NB4 (cell line): Measurements from ENCODE around the gene RHO.

Experiments used
- DNase-seq: peaks from one replicate; pipeline ENCODE4 v3.0.0; 2010; ENCODE audit warnings: low read depth
- H3K4me3 ChIP-seq: one replicate; pipeline ENCODE4 v1.5.1; 2011; ENCODE audit warnings: mild to moderate bottlenecking, low read depth, low read length, moderate library complexity
- CTCF ChIP-seq: IDR thresholded peaks from one replicate; pipeline ENCODE4 v1.5.1; 2012; ENCODE audit warnings: low read depth, low read length
- MAX ChIP-seq: IDR thresholded peaks from 2 replicates; pipeline ENCODE4 v1.6.1; 2011; ENCODE audit warnings: low read depth, low read length
- MYC ChIP-seq: IDR thresholded peaks from 2 replicates; pipeline ENCODE4 v1.6.1; 2011; ENCODE audit warnings: low read depth, low read length
- POLR2A ChIP-seq: IDR thresholded peaks from 2 replicates; pipeline ENCODE4 v1.6.1; 2011; ENCODE audit warnings: mild to moderate bottlenecking; ENCODE audit not compliant: insufficient read length; ENCODE audit errors: extremely low read depth

Gene RHO

GRCh38 chr3:129532261-129532660 lies 3.8 kb downstream of the RHO start:
- H3K4me3 ChIP-seq = no peak overlapping the region
- no peak for TF ChIP-seq CTCF
- no peak for TF ChIP-seq POLR2A
- TF ChIP-seq MAX = no peak
- TF ChIP-seq MYC = no peak
- DNase-seq = no peak

GRCh38 chr3:129533406-129533805 lies 5.0 kb downstream of the RHO start:
- no peak for TF ChIP-seq MAX
- TF ChIP-seq POLR2A = no peak
- TF ChIP-seq CTCF = no peak
- no peak for TF ChIP-seq MYC
- DNase-seq = no peak
- no peak overlapping the region for H3K4me3 ChIP-seq

GRCh38 chr3:129534428-129535027 lies 6.1 kb downstream of the RHO start:
- no peak for TF ChIP-seq POLR2A
- TF ChIP-seq CTCF = no peak
- no peak for TF ChIP-seq MYC
- TF ChIP-seq MAX = no peak
- H3K4me3 ChIP-seq = no peak overlapping the region
- no peak for DNase-seq

- H3K4me3 ChIP-seq = no peak overlapping the region
- no peak for DNase-seq
- TF ChIP-seq CTCF (no peak), MYC (no peak), POLR2A (no peak), MAX (no peak)
Measured at GRCh38 chr3:129535075-129535474, 6.6 kb downstream of the RHO start.

GRCh38 chr3:129536374-129536667 lies 7.9 kb downstream of the RHO start:
- TF ChIP-seq MAX (no peak), MYC (no peak), CTCF (no peak), POLR2A (no peak)
- DNase-seq = no peak
- no peak overlapping the region for H3K4me3 ChIP-seq
